Bronchus fibroblast of lung (primary cell): ENCODE measurements around the gene HEXD. TPM values are rescaled to one million over a fixed set of nuclear protein-coding genes. Genes with fewer than 3 reads are reported as not detected.

Experiments
- total RNA-seq: library from RNA; depleted of rRNA; stranded (reverse); fragments of >200 nt; gene quantifications from 2 replicates; pipeline ENCODE4 v1.2.3, GENCODE V29; 2015

HEXD gene
- 8.8 and 9.9 TPM in 2 replicates for total RNA-seq

DNA sequence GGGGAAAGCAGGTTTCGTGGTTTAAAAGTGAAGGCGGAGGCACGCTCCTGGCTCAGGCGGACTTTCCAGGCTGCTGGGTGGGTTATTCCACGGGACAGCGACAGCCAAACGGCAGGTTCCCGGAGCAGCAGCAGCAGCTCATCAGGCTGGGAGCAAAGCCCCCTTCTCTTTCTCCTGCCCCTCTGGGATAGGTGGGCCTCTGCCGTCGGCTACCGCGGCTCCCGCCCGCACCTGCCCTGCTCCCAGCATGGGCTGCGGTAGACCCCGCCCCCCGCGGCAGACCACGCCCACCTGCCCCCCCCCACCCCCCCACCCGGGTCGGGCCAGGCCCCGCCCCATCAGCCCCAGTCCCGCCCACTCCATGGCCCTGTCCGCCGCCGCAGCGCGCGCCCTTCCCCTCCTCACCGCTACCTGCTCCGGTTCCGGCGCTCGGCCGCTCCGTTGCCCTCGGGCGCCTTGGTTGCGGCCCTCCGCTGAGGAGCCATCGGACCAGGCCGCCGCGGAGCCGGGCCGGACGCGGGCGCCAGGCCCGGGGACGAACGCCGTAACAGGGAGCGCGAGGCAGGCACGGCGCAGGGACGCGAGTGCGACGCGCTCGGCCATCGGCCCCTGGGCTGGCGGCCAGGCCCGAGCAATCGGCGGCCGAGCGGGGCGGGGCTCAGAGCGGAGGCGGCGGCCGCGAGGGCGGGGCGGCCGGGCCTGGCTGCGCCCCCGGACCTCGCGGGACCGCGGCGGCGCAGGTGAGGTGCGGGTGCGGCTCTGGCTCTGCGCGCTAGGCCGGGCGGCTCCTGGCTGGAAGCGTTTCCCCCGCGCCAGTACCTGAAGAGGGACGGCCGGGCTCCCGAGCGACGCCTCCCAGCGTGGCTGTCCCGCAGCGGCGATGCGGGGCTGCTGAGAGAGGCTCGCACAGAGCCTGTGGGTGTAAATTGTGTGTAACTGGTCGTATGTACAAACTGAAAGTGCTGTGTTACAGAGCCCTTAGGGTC, at the start of gene HEXD, which contains the start of gene OGFOD3:
TSS of gene HEXD (plus strand) at position 347 of the 986 bp plus-strand sequence. CDS start 1,453 bp downstream, outside the sequence.
TSS of gene OGFOD3 (minus strand) at position 586 of the 986 bp plus-strand sequence. CDS start at position 485, 101 bp downstream.

DNA sequence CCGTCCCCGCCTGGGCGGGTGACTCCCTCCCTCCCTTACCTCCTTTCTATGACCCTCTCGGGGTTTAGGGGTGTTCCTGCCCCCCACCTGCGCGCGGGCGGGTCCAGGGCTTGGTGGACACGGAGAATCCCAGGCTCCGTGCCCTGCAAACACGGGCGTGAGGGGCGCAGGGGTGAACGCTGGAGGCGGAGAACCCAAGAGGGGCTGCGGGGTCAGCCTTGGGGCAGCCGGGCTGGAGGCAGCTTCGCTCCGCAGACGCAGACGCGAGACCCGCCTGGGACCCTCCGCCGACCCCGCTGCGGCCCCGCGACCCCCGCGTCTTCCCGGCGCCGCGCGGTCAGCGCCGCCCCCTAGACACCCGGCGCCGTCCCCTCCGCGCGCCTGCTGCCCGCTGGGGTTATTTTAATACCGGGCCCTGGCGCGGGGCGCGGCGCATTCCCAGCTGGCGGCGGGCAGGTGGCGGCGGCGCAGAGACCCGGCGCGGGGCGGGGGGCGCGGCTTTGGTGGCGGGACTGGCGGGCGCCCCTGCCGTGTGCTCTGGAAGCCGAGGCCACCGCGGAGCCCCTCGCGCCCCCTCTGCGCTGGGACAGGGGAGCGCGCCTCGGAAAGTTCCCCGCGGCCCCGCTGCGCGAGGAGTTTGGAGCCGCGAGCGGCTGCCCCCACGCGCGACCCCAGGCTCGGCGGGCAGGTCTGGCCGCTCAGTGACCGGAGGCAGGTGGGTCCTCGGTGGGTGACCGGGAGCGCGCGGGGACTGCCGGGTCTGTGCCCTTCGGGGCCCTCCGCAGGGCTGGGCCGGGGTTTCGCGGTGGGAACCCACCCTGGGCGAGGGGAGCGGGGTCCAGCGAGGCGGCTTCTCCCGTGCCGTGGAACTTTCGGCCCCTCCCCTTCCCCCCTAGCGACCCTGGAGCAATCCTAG, 46.6 kb upstream of the HEXD start, which contains the start of gene UTS2R:
TSS of gene UTS2R (plus strand) at position 433 of the 916 bp plus-strand sequence. CDS start 2,560 bp downstream, outside the sequence.

DNA sequence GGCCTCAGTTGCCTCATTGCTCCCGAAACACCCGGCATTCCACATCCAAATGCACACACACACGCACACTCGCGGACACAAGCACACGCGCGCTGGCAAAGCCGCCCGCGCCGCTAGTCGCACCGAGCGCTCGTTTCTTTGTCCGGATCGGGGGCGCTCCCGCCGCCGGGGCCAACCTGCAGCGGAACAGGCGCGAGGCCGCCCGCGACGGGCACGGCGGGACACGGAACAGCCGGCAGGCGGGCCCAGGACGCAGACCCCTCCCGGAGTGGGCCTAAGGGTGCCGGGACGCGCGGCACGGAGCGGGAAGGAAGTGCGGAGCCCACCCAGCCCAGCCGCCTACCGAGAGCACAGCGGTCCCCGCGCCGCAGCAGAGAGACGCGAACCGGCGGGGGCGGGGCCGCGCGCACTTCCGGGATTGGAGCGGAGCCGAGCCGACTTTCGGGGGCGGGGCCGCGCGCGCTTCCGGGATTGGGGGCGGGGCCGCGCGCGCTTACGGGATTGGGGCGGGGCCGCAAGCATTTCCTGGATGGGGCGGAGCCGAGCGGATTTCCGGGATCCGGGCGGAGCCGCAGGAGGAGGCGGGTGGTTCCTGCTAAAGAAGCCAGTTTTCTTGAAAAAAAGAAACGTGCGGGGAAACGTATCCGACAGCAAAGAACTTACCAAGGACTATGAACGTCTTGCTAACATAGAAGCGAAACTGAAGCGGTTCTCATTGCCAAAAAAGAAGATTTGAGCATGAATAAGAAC, 32.4 kb downstream of the HEXD start, which contains the start of gene CYBC1:
TSS of gene CYBC1 (minus strand) at position 396 of the 750 bp plus-strand sequence. CDS start 1,498 bp downstream, outside the sequence.

DNA sequence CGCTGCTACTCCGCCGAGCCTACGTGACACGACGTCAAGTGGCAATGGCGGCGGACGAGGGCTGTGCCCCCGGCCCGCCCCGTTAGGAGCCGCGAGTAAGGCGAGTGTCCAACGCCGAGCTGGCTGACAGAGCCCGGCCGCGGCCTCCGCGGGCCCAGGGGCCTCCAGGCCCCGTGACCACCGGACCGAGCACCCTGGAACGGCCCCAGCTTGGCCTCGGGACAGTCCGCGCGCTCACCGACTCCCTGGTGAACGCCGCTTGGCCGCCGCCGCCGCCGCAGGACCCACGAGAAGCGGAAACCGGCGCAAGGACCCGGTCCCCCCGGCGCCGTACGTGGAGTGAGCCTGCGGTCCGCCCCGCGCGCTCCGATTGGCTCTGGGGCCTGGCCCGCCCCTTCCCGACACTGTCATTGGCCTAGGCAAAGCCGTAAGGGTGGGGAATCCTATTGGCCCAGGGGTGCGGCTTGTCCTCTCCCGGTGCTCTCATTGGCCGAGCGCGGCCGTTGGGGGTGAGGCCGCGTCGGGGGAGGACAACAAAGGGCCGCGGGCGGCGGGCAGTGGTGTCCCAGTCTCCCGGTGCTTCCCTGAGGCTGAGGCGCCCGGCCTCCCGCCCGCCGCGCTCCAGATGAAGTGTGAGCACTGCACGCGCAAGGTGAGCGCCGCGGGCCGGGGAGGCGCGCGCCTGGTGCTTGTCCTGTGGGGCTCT, 40.2 kb downstream of the HEXD start, which contains the start of gene NARF:
TSS of gene NARF (plus strand) at position 563 of the 706 bp plus-strand sequence. CDS start at position 626, 63 bp downstream.

Other genes starting within 250 kb of the HEXD start
- gene CCDC57, start 205.5 kb upstream of the HEXD start, total RNA-seq, result 9.2 and 11.1 TPM in 2 replicates
- gene SLC16A3, start 189.3 kb upstream of the HEXD start, total RNA-seq, result 201 and 213 TPM in 2 replicates
- gene CSNK1D, start 144.6 kb upstream of the HEXD start, total RNA-seq, result 31.8 and 34.0 TPM in 2 replicates
- 0.30 and 0.34 TPM in 2 replicates for gene CD7, start 100.7 kb upstream of the HEXD start, total RNA-seq
- 12.9 and 14.0 TPM in 2 replicates for gene SECTM1, start 84.6 kb upstream of the HEXD start, total RNA-seq
- not detected in 2 replicates for gene TEX19, start 59.1 kb upstream of the HEXD start, total RNA-seq
- gene UTS2R, start 46.6 kb upstream of the HEXD start, total RNA-seq, result not detected in 2 replicates
- 24.8 and 30.4 TPM in 2 replicates for gene OGFOD3, start 239 bp downstream of the HEXD start, total RNA-seq
- gene CYBC1, start 32.4 kb downstream of the HEXD start, total RNA-seq, result 68.1 and 68.7 TPM in 2 replicates
- 29.4 and 40.4 TPM in 2 replicates for gene NARF, start 40.4 kb downstream of the HEXD start, total RNA-seq
- 36.6 and 36.7 TPM in 2 replicates for gene FOXK2, start 101.4 kb downstream of the HEXD start, total RNA-seq
- 53.4 and 57.0 TPM in 2 replicates for gene WDR45B, start 230.1 kb downstream of the HEXD start, total RNA-seq